ENCODE results near the gene SLC39A13. TPM values are rescaled to one million over a fixed set of nuclear protein-coding genes. Genes with fewer than 3 reads are reported as not detected.

The SLC39A13 gene
- total and polyA plus RNA-seq, 2 of the 13 experiments (the other 11 are each of a cell fraction or from before 2014, with no cell fraction given), result 15.3 to 30.5 TPM

DNA sequence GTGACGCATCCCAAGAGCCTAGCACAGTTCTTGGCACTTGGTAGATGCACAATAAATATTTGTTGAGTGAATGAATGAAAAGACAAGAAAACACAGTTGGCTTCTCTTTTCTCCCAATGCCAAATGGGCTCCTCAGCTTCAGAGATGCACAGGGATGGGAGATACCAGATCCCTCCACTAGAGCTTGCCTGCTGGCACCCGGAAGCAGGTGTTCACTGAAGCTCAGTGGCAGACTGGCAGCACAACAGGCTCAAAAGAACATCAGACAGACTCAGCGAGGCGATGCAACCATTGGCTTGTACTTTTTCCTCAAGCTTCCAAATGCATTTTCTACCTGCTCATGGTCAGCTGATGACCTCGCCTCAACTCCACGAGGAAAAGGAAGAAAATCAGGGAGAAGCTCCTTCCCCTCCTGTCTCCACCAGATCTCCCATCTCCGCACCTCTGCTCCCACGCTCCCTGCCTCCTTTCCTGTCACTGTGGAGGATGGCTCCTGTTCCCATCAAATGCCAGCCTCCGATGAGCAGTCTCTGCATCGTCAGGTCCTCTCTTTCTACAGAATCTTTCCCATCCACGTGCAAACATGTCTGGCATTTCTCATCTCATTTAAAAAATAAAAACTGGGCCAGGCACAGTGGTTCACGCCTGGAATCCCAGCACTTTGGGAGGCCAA lies 34.8 kb downstream of the SLC39A13 start:
- CTCF ChIA-PET (ENCODE audit: low intra/inter-chr PET ratio, low total read pairs), result no interaction called here
- TF ChIP-seq CC2D1A (CRISPR knock-in tag; IDR thresholded peaks at IDR 0.05) (no peak), ZNF816 (CRISPR knock-in tag; IDR thresholded peaks at IDR 0.05; ENCODE audit: borderline replicate concordance) (no peak), ZNF446 (CRISPR knock-in tag; IDR thresholded peaks at IDR 0.05) (no peak), FOXA3 (CRISPR knock-in tag; IDR thresholded peaks at IDR 0.05) (no peak), RFX5 (IDR thresholded peaks at IDR 0.05; ENCODE audit: low read depth, low read length) (no peak), MZF1 (CRISPR knock-in tag; IDR thresholded peaks at IDR 0.05; ENCODE audit: borderline replicate concordance) (no peak), AGO1 (IDR thresholded peaks at IDR 0.05; ENCODE audit: low read depth, low read length, poor library complexity, severe bottlenecking) (no peak), ZNF605 (CRISPR knock-in tag; IDR thresholded peaks at IDR 0.05) (no peak), ZNF558 (CRISPR knock-in tag; IDR thresholded peaks at IDR 0.05; ENCODE audit: borderline replicate concordance) (no peak), ZNF383 (CRISPR knock-in tag; IDR thresholded peaks at IDR 0.05; ENCODE audit: borderline replicate concordance) (no peak), STAT5B (CRISPR knock-in tag; IDR thresholded peaks at IDR 0.05) (no peak), ZFP37 (CRISPR knock-in tag; IDR thresholded peaks at IDR 0.05; ENCODE audit: borderline replicate concordance) (no peak)
- TF ChIP-seq, protein P1, sequence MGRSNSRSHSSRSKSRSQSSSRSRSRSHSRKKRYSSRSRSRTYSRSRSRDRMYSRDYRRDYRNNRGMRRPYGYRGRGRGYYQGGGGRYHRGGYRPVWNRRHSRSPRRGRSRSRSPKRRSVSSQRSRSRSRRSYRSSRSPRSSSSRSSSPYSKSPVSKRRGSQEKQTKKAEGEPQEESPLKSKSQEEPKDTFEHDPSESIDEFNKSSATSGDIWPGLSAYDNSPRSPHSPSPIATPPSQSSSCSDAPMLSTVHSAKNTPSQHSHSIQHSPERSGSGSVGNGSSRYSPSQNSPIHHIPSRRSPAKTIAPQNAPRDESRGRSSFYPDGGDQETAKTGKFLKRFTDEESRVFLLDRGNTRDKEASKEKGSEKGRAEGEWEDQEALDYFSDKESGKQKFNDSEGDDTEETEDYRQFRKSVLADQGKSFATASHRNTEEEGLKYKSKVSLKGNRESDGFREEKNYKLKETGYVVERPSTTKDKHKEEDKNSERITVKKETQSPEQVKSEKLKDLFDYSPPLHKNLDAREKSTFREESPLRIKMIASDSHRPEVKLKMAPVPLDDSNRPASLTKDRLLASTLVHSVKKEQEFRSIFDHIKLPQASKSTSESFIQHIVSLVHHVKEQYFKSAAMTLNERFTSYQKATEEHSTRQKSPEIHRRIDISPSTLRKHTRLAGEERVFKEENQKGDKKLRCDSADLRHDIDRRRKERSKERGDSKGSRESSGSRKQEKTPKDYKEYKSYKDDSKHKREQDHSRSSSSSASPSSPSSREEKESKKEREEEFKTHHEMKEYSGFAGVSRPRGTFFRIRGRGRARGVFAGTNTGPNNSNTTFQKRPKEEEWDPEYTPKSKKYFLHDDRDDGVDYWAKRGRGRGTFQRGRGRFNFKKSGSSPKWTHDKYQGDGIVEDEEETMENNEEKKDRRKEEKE (IDR thresholded peaks at IDR 0.05), result no peak
- TF ChIP-seq, protein P2, sequence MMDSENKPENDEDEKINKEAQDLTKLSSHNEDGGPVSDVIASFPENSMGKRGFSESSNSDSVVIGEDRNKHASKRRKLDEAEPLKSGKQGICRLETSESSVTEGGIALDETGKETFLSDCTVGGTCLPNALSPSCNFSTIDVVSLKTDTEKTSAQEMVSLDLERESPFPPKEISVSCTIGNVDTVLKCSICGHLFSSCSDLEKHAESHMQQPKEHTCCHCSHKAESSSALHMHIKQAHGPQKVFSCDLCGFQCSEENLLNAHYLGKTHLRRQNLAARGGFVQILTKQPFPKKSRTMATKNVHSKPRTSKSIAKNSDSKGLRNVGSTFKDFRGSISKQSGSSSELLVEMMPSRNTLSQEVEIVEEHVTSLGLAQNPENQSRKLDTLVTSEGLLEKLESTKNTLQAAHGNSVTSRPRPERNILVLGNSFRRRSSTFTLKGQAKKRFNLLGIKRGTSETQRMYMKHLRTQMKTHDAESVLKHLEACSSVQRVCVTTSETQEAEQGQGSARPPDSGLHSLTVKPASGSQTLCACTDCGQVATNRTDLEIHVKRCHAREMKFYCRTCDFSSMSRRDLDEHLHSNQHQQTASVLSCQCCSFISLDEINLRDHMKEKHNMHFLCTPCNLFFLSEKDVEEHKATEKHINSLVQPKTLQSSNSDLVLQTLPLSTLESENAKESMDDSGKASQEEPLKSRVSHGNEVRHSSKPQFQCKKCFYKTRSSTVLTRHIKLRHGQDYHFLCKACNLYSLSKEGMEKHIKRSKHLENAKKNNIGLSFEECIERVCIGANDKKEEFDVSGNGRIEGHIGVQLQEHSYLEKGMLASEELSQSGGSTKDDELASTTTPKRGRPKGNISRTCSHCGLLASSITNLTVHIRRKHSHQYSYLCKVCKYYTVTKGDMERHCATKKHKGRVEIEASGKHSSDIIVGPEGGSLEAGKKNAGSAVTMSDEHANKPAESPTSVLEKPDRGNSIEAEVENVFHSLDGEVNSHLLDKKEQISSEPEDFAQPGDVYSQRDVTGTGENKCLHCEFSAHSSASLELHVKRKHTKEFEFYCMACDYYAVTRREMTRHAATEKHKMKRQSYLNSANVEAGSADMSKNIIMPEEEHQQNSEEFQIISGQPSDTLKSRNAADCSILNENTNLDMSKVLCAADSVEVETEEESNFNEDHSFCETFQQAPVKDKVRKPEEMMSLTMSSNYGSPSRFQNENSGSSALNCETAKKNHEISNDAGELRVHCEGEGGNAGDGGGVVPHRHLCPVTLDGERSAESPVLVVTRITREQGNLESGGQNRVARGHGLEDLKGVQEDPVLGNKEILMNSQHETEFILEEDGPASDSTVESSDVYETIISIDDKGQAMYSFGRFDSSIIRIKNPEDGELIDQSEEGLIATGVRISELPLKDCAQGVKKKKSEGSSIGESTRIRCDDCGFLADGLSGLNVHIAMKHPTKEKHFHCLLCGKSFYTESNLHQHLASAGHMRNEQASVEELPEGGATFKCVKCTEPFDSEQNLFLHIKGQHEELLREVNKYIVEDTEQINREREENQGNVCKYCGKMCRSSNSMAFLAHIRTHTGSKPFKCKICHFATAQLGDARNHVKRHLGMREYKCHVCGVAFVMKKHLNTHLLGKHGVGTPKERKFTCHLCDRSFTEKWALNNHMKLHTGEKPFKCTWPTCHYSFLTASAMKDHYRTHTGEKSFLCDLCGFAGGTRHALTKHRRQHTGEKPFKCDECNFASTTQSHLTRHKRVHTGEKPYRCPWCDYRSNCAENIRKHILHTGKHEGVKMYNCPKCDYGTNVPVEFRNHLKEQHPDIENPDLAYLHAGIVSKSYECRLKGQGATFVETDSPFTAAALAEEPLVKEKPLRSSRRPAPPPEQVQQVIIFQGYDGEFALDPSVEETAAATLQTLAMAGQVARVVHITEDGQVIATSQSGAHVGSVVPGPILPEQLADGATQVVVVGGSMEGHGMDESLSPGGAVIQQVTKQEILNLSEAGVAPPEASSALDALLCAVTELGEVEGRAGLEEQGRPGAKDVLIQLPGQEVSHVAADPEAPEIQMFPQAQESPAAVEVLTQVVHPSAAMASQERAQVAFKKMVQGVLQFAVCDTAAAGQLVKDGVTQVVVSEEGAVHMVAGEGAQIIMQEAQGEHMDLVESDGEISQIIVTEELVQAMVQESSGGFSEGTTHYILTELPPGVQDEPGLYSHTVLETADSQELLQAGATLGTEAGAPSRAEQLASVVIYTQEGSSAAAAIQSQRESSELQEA (CRISPR knock-in tag; IDR thresholded peaks at IDR 0.05; ENCODE audit: not compliant biosample characterization), result no peak

More for the DNA sequence above, 34.8 kb downstream of the SLC39A13 start:
- no peaks in the 10 kb centered on the region; a peak in 1 of 5 replicates for H3K36me3 ChIP-seq (replicated peaks in 1 of 2; ENCODE audit: control insufficient read depth in 1 of 2, insufficient read depth in 2 of 2, low read length in 2 of 2)
- no peak overlapping the region for H2AFZ ChIP-seq (ENCODE audit: low read length)
- WGBS (ENCODE audit: low lambda C conversion rate), result 85% methylated on average over 10 of the region's 12 CpGs
- BruUV-seq (replicated peaks), result no TSS peak
- H3K9me3 ChIP-seq (ENCODE audit: low read length), result no peaks in the 10 kb centered on the region
- no peak overlapping the region for H3K4me3 ChIP-seq (replicated peaks in 1 of 3; ENCODE audit: insufficient read depth in 1 of 3, low read depth in 2 of 3, low read length in 3 of 3)
- no peaks in the 10 kb centered on the region for H4K20me1 ChIP-seq (ENCODE audit: insufficient read depth, low read length)
- no peak overlapping the region for H3K4me2 ChIP-seq (ENCODE audit: low read depth, low read length)
- no peak overlapping the region for H3K27ac ChIP-seq (ENCODE audit: extremely low read length, insufficient read depth, low read length)
- DNase-seq (ENCODE audit: low spot score) (no peak), ATAC-seq (peak; percentile 56), FAIRE-seq (no peak)
- POLR2A ChIA-PET, result interaction anchor here (0.5 to 1.1 kb wide), 2 partner anchors 16 to 47 kb away, joined by 3 to 4 read pairs; partner anchors contain the start of gene PSMC3
- no peaks in the 10 kb centered on the region for H3K27me3 ChIP-seq (ENCODE audit: control insufficient read depth in 1 of 2, insufficient read depth in 2 of 2, low read length in 2 of 2)
- intact Hi-C loops (cut with micrococcal nuclease; ENCODE audit: unreplicated experiment) (no loop called here), in situ Hi-C loops (cut with HindIII; ENCODE audit: extremely low pct_ligation_motif_present, low pct_unique_long_range_greater_than_20kb) (no loop called here)
- peaks cover 58% of the 10 kb centered on the region for H3K4me1 ChIP-seq (ENCODE audit: insufficient read depth, low read length)
- H3K9ac ChIP-seq (ENCODE audit: insufficient read depth, low read depth, low read length), result no peak overlapping the region
- no peaks in the 10 kb centered on the region for H3K79me2 ChIP-seq (ENCODE audit: insufficient read depth, low read length)
